CD14-positive monocyte (primary cell): ENCODE measurements around the gene NKAIN4. TPM values are rescaled to one million over a fixed set of nuclear protein-coding genes. Genes with fewer than 3 reads are reported as not detected.

Source experiments
- DNase-seq, 3 donors: peaks; one replicate each; pipeline ENCODE4 v3.0.0-alpha.2; 2011 to 2022
- H2AFZ ChIP-seq: 2 replicates; pipeline ENCODE4 v1.6.0; 2012; ENCODE audit warnings: mild to moderate bottlenecking, low read depth, low read length, inconsistent platforms; ENCODE audit not compliant: insufficient read depth, poor library complexity, severe bottlenecking
- H3K27ac ChIP-seq, 2 donors: 1 replicate in 1 of 2; 2 replicates in 1 of 2; pipeline ENCODE4 v1.5.1; 2012 to 2013; ENCODE audit warnings: low read length in 2 of 2, control low read depth in 1 of 2, inconsistent platforms in 1 of 2, low read depth in 1 of 2, mild to moderate bottlenecking in 1 of 2
- H3K27me3 ChIP-seq, 2 donors: one replicate each; pipeline versions ENCODE4 v1.6.0 to v1.6.1; 2011 to 2013; ENCODE audit warnings: low read length in 2 of 2; ENCODE audit not compliant: control insufficient read depth in 2 of 2, insufficient read depth in 2 of 2
- H3K36me3 ChIP-seq, 2 donors: replicated peaks in 1 of 2; 1 replicate in 1 of 2; 2 replicates in 1 of 2; pipeline versions ENCODE4 v1.5.1 to v1.6.1; 2012 to 2013; ENCODE audit warnings: low read length in 2 of 2, control low read depth in 1 of 2, inconsistent platforms in 1 of 2, mild to moderate bottlenecking in 1 of 2; ENCODE audit not compliant: insufficient read depth in 2 of 2, control insufficient read depth in 1 of 2
- H3K4me1 ChIP-seq, 2 donors: 1 replicate in 1 of 2; 2 replicates in 1 of 2; pipeline versions ENCODE4 v1.5.1 to v1.6.1; 2012 to 2013; ENCODE audit warnings: low read length in 2 of 2, control low read depth in 1 of 2, inconsistent platforms in 1 of 2, mild to moderate bottlenecking in 1 of 2, moderate library complexity in 1 of 2; ENCODE audit not compliant: insufficient read depth in 2 of 2, control insufficient read depth in 1 of 2
- H3K4me2 ChIP-seq: replicated peaks from 2 replicates; pipeline ENCODE3; 2012; ENCODE audit warnings: low read length, moderate library complexity, mild to moderate bottlenecking; ENCODE audit not compliant: poor library complexity, severe bottlenecking; ENCODE audit errors: extremely low read depth
- H3K4me3 ChIP-seq, 3 experiments: fragments of 200-600 bp in 1 of 3; sonication (generic) in 1 of 3; replicated peaks in 1 of 3; 1 replicate in 2 of 3; 2 replicates in 1 of 3; pipeline ENCODE4 v1.5.1; 2011 to 2013; ENCODE audit warnings: low read length in 3 of 3, mild to moderate bottlenecking in 3 of 3, control low read depth in 2 of 3, low read depth in 2 of 3, inconsistent platforms in 1 of 3, moderate library complexity in 1 of 3
- H3K79me2 ChIP-seq: 2 replicates; pipeline ENCODE4 v1.6.0; 2012; ENCODE audit warnings: mild to moderate bottlenecking, control low read depth, inconsistent platforms, low read length, moderate library complexity; ENCODE audit not compliant: insufficient read depth
- H3K9ac ChIP-seq: 2 replicates; pipeline ENCODE4 v1.6.0; 2017; ENCODE audit warnings: low read length, mild to moderate bottlenecking; ENCODE audit not compliant: insufficient read depth, poor library complexity, severe bottlenecking
- H3K9me3 ChIP-seq, 2 donors: replicated peaks in 1 of 2; 1 replicate in 1 of 2; 2 replicates in 1 of 2; pipeline versions ENCODE4 v1.5.1 to v1.6.1; 2012 to 2013; ENCODE audit warnings: low read length in 2 of 2, control low read depth in 1 of 2; ENCODE audit not compliant: control insufficient read depth in 1 of 2, insufficient read depth in 1 of 2
- H4K20me1 ChIP-seq: 2 replicates; pipeline ENCODE4 v1.6.0; 2012; ENCODE audit warnings: mild to moderate bottlenecking, low read length, control low read depth, moderate library complexity; ENCODE audit not compliant: insufficient read depth
- H3K27ac Mint-ChIP-seq, 7 donors: one replicate each; pipeline ENCODE4 v1.8.0; 2020; ENCODE audit warnings: mild to moderate bottlenecking in 7 of 7, mixed read lengths in 7 of 7, moderate library complexity in 6 of 7, inconsistent platforms in 2 of 7
- H3K27me3 Mint-ChIP-seq, 3 donors: one replicate each; pipeline ENCODE4 v1.8.0; 2021 to 2022; ENCODE audit warnings: low read depth in 3 of 3, mild to moderate bottlenecking in 3 of 3, mixed read lengths in 3 of 3, moderate library complexity in 3 of 3, inconsistent platforms in 1 of 3
- H3K36me3 Mint-ChIP-seq, 2 donors: one replicate each; pipeline ENCODE4 v1.8.0; 2020; ENCODE audit warnings: mixed read lengths in 2 of 2, inconsistent platforms in 1 of 2, mild to moderate bottlenecking in 1 of 2
- H3K4me1 Mint-ChIP-seq: one replicate; pipeline ENCODE4 v1.8.0; 2020; ENCODE audit warnings: mild to moderate bottlenecking, mixed read lengths
- H3K4me3 Mint-ChIP-seq, 2 donors: one replicate each; pipeline ENCODE4 v1.8.0; 2020; ENCODE audit warnings: mild to moderate bottlenecking in 2 of 2, mixed read lengths in 2 of 2, moderate library complexity in 1 of 2
- H3K9me3 Mint-ChIP-seq, 7 donors: one replicate each; pipeline ENCODE4 v1.8.0; 2020 to 2022; ENCODE audit warnings: mixed read lengths in 7 of 7, mild to moderate bottlenecking in 6 of 7, moderate library complexity in 6 of 7, inconsistent platforms in 2 of 7
- CTCF ChIP-seq: fragments of 200-600 bp; IDR thresholded peaks from one replicate; pipeline ENCODE4 v1.8.0; 2022; ENCODE audit warnings: antibody characterized with exemption, mild to moderate bottlenecking
- WGBS: methylation state at CpG from one replicate; pipeline ENCODE4 v1.1.5; 2013; ENCODE audit warnings: missing lambda C conversion rate; ENCODE audit not compliant: insufficient coverage; 5-methylcytosine and 5-hydroxymethylcytosine counted together
- intact Hi-C, 2 donors: fragments of 100-400 bp; cut with micrococcal nuclease; formaldehyde crosslinking; loops; one replicate each; pipeline versions ENCODE4 v1.15.0 to v1.15.1; 2023
- polyA plus RNA-seq, 3 donors: library from polyadenylated mRNA; depleted of rRNA in 1 of 3; unstranded in 2 of 3; stranded (reverse) in 1 of 3; fragments of 300-500 nt in 2 of 3; fragments of >200 nt in 1 of 3; fragmentation: Illumina TruSeq in 2 of 3; gene quantifications; 1 replicate in 2 of 3; 2 replicates in 1 of 3; pipeline ENCODE4 v1.2.3, GENCODE V29; 2012 to 2021

The NKAIN4 gene
- polyA plus RNA-seq, 3 donors, result not detected

DNA sequence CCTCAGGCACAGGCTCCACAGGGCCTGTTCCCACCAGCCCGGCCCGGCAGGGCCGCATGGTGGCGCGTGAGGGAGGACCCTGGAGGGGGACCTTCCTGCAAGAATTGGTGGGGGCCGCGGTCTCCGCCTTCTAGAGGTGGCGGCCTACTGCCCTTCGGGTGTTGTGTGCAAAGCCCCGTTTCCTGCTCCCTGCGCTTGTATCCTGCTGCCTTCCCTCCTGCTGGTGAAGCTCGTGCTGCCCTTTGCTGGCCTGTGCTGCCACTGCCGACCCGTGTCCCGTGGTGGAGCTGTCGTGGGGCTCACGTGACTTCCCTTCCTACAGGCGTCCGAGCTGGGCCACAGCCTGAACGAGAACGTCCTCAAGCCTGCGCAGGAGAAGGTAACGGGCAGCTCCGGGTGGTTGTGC, 30.3 kb upstream of the NKAIN4 start:
- peak overlapping the region; percentile 1 for H3K4me2 ChIP-seq
- H3K4me1 ChIP-seq, result no peaks in the 10 kb centered on the region
- peaks cover 47 to 87% of the 10 kb centered on the region in 2 donors for H3K36me3 Mint-ChIP-seq
- H3K9me3 Mint-ChIP-seq, result no peaks in the 10 kb centered on the region
- H3K4me3 ChIP-seq, result no peak overlapping the region
- H2AFZ ChIP-seq, result no peak overlapping the region
- DNase-seq, result no peak
- H3K4me1 Mint-ChIP-seq, result peaks cover 6% of the 10 kb centered on the region
- peak overlapping the region in 1 of 2 donors; percentile 69 for H3K4me3 Mint-ChIP-seq
- no peak overlapping the region for H3K27ac ChIP-seq
- H3K9me3 ChIP-seq, result no peaks in the 10 kb centered on the region
- TF ChIP-seq CTCF, result no peak
- intact Hi-C loops, result no loop called here
- peaks cover 17% of the 10 kb centered on the region for H4K20me1 ChIP-seq
- H3K9ac ChIP-seq, result no peak overlapping the region
- H3K27me3 ChIP-seq, result no peaks in the 10 kb centered on the region
- H3K27me3 Mint-ChIP-seq, result no peaks in the 10 kb centered on the region
- H3K27ac Mint-ChIP-seq, result peak overlapping the region in 2 of 7 donors; percentile 85 to 88
- H3K36me3 ChIP-seq, result peaks cover 76 to 94% of the 10 kb centered on the region in 2 donors
- H3K79me2 ChIP-seq, result no peaks in the 10 kb centered on the region
- WGBS, result 75% methylated on average over 20 of the region's 25 CpGs

DNA sequence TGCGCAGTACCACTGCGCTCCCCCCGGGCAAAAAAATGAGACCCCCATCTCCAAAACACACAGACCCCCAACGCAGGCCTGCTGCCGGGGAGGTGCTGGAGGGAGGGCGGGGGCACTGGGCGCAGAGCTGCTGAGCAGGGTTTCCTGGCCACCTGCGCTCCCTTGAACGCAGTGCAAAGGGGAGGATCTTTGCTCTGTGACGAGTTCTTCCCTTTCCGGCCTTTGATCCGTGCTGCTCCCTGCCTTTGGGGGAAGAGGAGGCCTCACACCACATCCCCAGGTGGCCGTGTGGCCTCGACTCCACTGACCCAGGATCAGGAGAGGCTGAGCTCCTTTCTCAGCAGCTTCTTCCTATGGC, 29.8 kb upstream of the NKAIN4 start:
- no peaks in the 10 kb centered on the region for H3K27me3 Mint-ChIP-seq
- DNase-seq, result no peak
- no peaks in the 10 kb centered on the region for H3K9me3 Mint-ChIP-seq
- H3K4me1 ChIP-seq, result no peaks in the 10 kb centered on the region
- no peak overlapping the region for H3K9ac ChIP-seq
- peaks cover 18% of the 10 kb centered on the region for H4K20me1 ChIP-seq
- no peak overlapping the region for H3K27ac ChIP-seq
- H3K27me3 ChIP-seq, result no peaks in the 10 kb centered on the region
- no peak overlapping the region for H2AFZ ChIP-seq
- intact Hi-C loops, result no loop called here
- H3K36me3 ChIP-seq, result peaks cover 77 to 95% of the 10 kb centered on the region in 2 donors
- H3K36me3 Mint-ChIP-seq, result peaks cover 52 to 89% of the 10 kb centered on the region in 2 donors
- peaks cover 6% of the 10 kb centered on the region for H3K4me1 Mint-ChIP-seq
- no peaks in the 10 kb centered on the region for H3K79me2 ChIP-seq
- H3K4me3 Mint-ChIP-seq, result peak overlapping the region in 1 of 2 donors; percentile 11
- peak overlapping the region; percentile 1 for H3K4me2 ChIP-seq
- 82% methylated on average over 9 of the region's 14 CpGs for WGBS
- no peak overlapping the region for H3K27ac Mint-ChIP-seq
- no peak overlapping the region for H3K4me3 ChIP-seq
- no peak for TF ChIP-seq CTCF
- H3K9me3 ChIP-seq, result no peaks in the 10 kb centered on the region
